ENCODE results near the gene GNPAT. TPM values are rescaled to one million over a fixed set of nuclear protein-coding genes. Genes with fewer than 3 reads are reported as not detected.

The GNPAT gene
- total and polyA plus RNA-seq, 10 of the 15 experiments (the other 5 are each of a cell fraction or from before 2014, with no cell fraction given), result 24.0 to 70.6 (median 47.2) TPM

- Histone ChIP-seq H3K9me3 (replicated peaks; ENCODE audit: control insufficient read depth, insufficient read depth, low read length) (no peaks in the 10 kb centered on the region), H3K9ac (ENCODE audit: control insufficient read depth, insufficient read depth, low read length) (no peak overlapping the region), H3K4me1 (ENCODE audit: control insufficient read depth, insufficient read depth, low read length) (no peaks in the 10 kb centered on the region), H3K27ac (ENCODE audit: control insufficient read depth, insufficient read depth) (no peak overlapping the region), H4K20me1 (ENCODE audit: control insufficient read depth, insufficient read depth) (no peaks in the 10 kb centered on the region), H3K27me3 (replicated peaks in 1 of 2; ENCODE audit: control insufficient read depth in 2 of 2, insufficient read depth in 2 of 2, low read length in 1 of 2) (no peaks in the 10 kb centered on the region), H3K4me2 (ENCODE audit: control insufficient read depth, insufficient read depth) (no peak overlapping the region), H3K36me3 (ENCODE audit: control insufficient read depth in 2 of 2, insufficient read depth in 2 of 2, low read length in 1 of 2) (peaks cover 2 to 20% of the 10 kb centered on the region in 2 experiments; a peak in 3 of 4 replicates), H3K79me2 (ENCODE audit: control insufficient read depth, insufficient read depth, low read length) (no peaks in the 10 kb centered on the region), H2AFZ (ENCODE audit: control insufficient read depth, low read depth, low read length) (no peak overlapping the region), H3K4me3 (no peak overlapping the region)
- TF ChIP-seq ZNF207 (IDR thresholded peaks at IDR 0.05; ENCODE audit: borderline replicate concordance), result no peak
- in situ Hi-C loops (cut with MboI), result no loop called here
- SMC1A ChIA-PET (ENCODE audit: uncharacterized antibody, unreplicated experiment), result no interaction called here
- CTCF ChIA-PET, result no interaction called here
- FAIRE-seq, result no peak
- DNase-seq (ENCODE audit: low read depth, low spot score), result no peak
- intact Hi-C loops (cut with micrococcal nuclease; ENCODE audit: unreplicated experiment), result no loop called here
- RAD21 ChIA-PET (ENCODE audit: unreplicated experiment), result no interaction called here
- no peak for ATAC-seq
- POLR2A ChIA-PET, result no interaction called here
- WGBS (ENCODE audit: insufficient coverage, insufficient replicate concordance, low lambda C conversion rate, missing lambda C conversion rate), result 95% methylated on average over 2 of the region's 2 CpGs
- no TSS peak for BruUV-seq (replicated peaks)
Observed at GRCh38 chr1:231272880-231273279, 31.9 kb downstream of the GNPAT start.

GRCh38 chr1:231274119-231274825, 33.3 kb downstream of the GNPAT start:
- H3K36me3 ChIP-seq (ENCODE audit: control insufficient read depth in 2 of 2, insufficient read depth in 2 of 2, low read length in 1 of 2), result peaks cover 2 to 18% of the 10 kb centered on the region in 2 experiments; a peak in 3 of 4 replicates
- intact Hi-C loops (cut with micrococcal nuclease; ENCODE audit: unreplicated experiment), result no loop called here

More at GRCh38 chr1:231274119-231274825, 33.3 kb downstream of the GNPAT start:
- no TSS peak for BruUV-seq (replicated peaks)
- ChIA-PET SMC1A (ENCODE audit: uncharacterized antibody, unreplicated experiment) (no interaction called here), CTCF (interaction anchor here (1.2 kb wide), 1 partner anchor 37 kb away, joined by 3 read pairs; no protein-coding TSS in a partner anchor), POLR2A (interaction anchor here (0.6 kb wide), 1 partner anchor 254 kb away, joined by 3 read pairs; the partner anchor contains the start of gene TSNAX), RAD21 (ENCODE audit: unreplicated experiment) (no interaction called here)
- FAIRE-seq (no peak), DNase-seq (ENCODE audit: low read depth, low spot score) (no peak), ATAC-seq (no peak)
- Histone ChIP-seq H3K9me3 (replicated peaks; ENCODE audit: control insufficient read depth, insufficient read depth, low read length) (no peaks in the 10 kb centered on the region), H3K27me3 (replicated peaks in 1 of 2; ENCODE audit: control insufficient read depth in 2 of 2, insufficient read depth in 2 of 2, low read length in 1 of 2) (no peaks in the 10 kb centered on the region), H2AFZ (ENCODE audit: control insufficient read depth, low read depth, low read length) (no peak overlapping the region), H3K4me1 (ENCODE audit: control insufficient read depth, insufficient read depth, low read length) (no peaks in the 10 kb centered on the region), H3K27ac (ENCODE audit: control insufficient read depth, insufficient read depth) (no peak overlapping the region), H3K79me2 (ENCODE audit: control insufficient read depth, insufficient read depth, low read length) (no peaks in the 10 kb centered on the region), H3K4me3 (no peak overlapping the region), H3K4me2 (ENCODE audit: control insufficient read depth, insufficient read depth) (no peak overlapping the region), H4K20me1 (ENCODE audit: control insufficient read depth, insufficient read depth) (no peaks in the 10 kb centered on the region), H3K9ac (ENCODE audit: control insufficient read depth, insufficient read depth, low read length) (no peak overlapping the region)
- TF ChIP-seq KAT2A (conservative IDR thresholded peaks at IDR 0.05; ENCODE audit: control insufficient read depth, low read depth, low read length), result no peak
- no peak for TF ChIP-seq MYB (IDR thresholded peaks at IDR 0.05; ENCODE audit: borderline replicate concordance, low read depth, low read length)
- no peak for TF ChIP-seq BCLAF1 (IDR thresholded peaks at IDR 0.05)
- TF ChIP-seq HDGF (IDR thresholded peaks at IDR 0.05), result no peak
- TF ChIP-seq SPI1 (IDR thresholded peaks at IDR 0.05; ENCODE audit: borderline replicate concordance, insufficient read depth, low read depth, low read length), result no peak
- no peak for TF ChIP-seq SIN3A (IDR thresholded peaks at IDR 0.05; ENCODE audit: low read depth, low read length)
- no peak for TF ChIP-seq TCF7 (IDR thresholded peaks at IDR 0.05; ENCODE audit: borderline replicate concordance)
- 79% methylated on average over 8 of the region's 8 CpGs for WGBS (ENCODE audit: insufficient coverage, insufficient replicate concordance, low lambda C conversion rate, missing lambda C conversion rate)
- in situ Hi-C loops (cut with MboI), result no loop called here

Measured in GM12878 (cell line).